Fibroblast of lung (primary cell): ENCODE results near the gene GART.

ENCODE experiments used
- CTCF ChIP-seq, 2 donors: IDR thresholded peaks in 1 of 2; conservative IDR thresholded peaks in 1 of 2; 1 replicate in 1 of 2; 2 replicates in 1 of 2; pipeline ENCODE4 v1.5.1; 2011 to 2012; ENCODE audit warnings: low read length in 2 of 2, control low read depth in 1 of 2, inconsistent platforms in 1 of 2, low read depth in 1 of 2, mild to moderate bottlenecking in 1 of 2
- EZH2 ChIP-seq: IDR thresholded peaks from 2 replicates; pipeline ENCODE4 v1.5.1; 2012; ENCODE audit warnings: low read length, control low read depth, mild to moderate bottlenecking; ENCODE audit errors: missing control alignments

- TF ChIP-seq EZH2 (no peak), CTCF (conservative IDR thresholded peaks at IDR 0.05 in 1 of 2, IDR thresholded peaks at IDR 0.05 in 1 of 2; ENCODE audit: low read depth in 1 of 2, low read length in 2 of 2) (no peak)
Observed at GRCh38 chr21:33588485-33589335, 46.8 kb upstream of the GART start, which contains the start of gene DONSON.
